Measurements from ENCODE around the gene ACAP1.

DNA sequence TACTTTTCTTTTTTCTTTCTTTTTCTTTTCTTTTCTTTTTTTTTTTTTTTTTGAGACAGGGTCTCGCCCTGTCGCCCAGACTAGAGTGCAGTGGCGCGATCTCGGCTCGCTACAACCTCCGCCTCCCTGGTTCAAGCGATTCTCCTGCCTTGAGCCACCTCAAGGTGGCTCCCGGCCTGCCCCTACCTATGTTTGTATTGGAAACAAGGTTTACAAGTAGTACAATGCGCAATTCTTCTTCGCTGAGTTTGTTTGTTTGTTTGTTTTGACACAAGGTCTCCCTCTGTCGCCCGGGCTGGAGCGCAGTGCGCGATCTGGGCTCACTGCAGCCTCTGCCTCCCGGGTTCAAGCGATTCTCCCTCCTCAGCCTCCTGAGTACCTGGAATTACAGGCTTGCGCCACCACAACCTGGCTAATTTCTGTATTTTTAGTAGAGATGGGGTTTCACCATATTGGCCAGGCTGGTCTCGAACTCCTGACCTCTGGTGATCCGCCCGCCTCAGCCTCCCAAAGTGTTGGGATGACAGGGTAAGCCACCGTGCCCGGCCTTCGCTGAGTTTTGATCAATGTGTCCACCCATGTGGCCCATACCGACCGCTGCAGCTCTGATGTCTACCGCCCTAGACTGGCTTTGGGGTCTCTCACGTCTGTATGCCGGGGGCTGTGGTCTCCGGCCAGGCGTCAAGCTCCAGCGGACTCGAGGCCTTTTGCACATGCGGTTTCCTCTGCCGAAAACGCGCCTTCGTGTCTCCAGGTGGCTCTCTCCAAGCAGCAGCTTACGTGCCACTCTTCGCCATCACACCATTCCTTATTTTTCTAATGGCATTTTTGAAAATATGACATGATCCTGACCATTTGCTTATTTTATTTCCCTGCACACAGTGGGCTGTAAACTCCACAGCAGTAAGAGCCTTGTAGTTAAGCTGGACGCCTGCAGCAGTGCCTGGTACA, 40.8 kb upstream of the ACAP1 start:
- TF ChIP-seq, protein P1, sequence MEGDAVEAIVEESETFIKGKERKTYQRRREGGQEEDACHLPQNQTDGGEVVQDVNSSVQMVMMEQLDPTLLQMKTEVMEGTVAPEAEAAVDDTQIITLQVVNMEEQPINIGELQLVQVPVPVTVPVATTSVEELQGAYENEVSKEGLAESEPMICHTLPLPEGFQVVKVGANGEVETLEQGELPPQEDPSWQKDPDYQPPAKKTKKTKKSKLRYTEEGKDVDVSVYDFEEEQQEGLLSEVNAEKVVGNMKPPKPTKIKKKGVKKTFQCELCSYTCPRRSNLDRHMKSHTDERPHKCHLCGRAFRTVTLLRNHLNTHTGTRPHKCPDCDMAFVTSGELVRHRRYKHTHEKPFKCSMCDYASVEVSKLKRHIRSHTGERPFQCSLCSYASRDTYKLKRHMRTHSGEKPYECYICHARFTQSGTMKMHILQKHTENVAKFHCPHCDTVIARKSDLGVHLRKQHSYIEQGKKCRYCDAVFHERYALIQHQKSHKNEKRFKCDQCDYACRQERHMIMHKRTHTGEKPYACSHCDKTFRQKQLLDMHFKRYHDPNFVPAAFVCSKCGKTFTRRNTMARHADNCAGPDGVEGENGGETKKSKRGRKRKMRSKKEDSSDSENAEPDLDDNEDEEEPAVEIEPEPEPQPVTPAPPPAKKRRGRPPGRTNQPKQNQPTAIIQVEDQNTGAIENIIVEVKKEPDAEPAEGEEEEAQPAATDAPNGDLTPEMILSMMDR (IDR thresholded peaks at IDR 0.05): peak in 1 of 7 experiments; percentile 23
- TF ChIP-seq POLR2A (IDR thresholded peaks at IDR 0.05): no peak

All from body of pancreas (tissue), 4 donors.